Mucosa of gallbladder (tissue), 1 donor: ENCODE data around the gene ATP2C1. TPM values are rescaled to one million over a fixed set of nuclear protein-coding genes. Genes with fewer than 3 reads are reported as not detected.
"Not testable (repeated sequence)": the region's sequence is repeated elsewhere in the genome, so short reads cannot be mapped to it uniquely, and the experiment has no call there.

ENCODE experiments used
- DNase-seq: peaks from one replicate; pipeline ENCODE4 v3.0.0-alpha.2; 2020; ENCODE audit warnings: low spot score
- total RNA-seq: library from RNA; stranded (reverse); gene quantifications from one replicate; pipeline ENCODE4 v1.2.1, GENCODE V29; 2021
- donor health status: DM: no; HTN: no; CAD: no.

Gene ATP2C1
- total RNA-seq, 1 donor from 2014 or later: 78.9 TPM

DNA sequence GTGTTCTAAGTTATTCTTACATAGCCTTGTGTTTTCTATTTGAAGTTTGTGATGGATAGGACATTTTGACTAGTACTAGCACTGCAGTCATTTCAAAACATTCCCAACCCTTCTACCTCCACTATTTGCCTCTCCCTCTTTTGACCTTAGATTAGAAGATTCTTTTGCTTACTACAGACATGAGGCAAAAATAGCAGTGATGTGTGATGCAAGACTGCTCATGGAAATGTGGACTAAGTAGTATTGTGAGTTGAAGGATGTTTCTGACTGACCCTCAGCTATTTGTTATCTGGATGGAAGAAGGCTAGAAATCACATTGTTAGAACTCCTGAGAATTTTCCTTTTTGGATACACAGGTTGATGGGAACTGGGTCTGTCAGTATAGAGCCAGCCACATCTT lies 45.9 kb downstream of the ATP2C1 start:
- no peak for DNase-seq

DNA sequence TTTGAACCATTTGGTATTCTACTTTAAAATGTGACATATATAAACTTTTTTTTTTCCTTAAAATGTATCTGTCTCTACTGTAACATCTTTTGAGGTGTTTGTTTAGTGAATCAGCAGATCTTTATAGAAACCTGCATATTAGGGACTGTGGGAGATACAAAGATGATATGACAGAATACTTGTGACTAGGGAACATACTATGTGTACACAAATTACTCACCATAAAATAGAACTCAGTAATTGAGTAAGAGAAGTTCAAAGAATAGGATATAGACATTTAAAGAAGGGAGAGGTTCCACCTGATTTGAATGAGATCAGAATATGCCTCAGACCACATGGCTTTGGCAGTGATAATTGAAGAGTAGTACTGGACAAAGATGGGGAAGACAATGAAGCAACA lies 47.9 kb downstream of the ATP2C1 start:
- DNase-seq: no peak

GRCh38 chr3:130946882-130947281 lies 53.0 kb downstream of the ATP2C1 start:
- DNase-seq: no peak

GRCh38 chr3:130948001-130948773 lies 54.3 kb downstream of the ATP2C1 start:
- DNase-seq: no peak

DNA sequence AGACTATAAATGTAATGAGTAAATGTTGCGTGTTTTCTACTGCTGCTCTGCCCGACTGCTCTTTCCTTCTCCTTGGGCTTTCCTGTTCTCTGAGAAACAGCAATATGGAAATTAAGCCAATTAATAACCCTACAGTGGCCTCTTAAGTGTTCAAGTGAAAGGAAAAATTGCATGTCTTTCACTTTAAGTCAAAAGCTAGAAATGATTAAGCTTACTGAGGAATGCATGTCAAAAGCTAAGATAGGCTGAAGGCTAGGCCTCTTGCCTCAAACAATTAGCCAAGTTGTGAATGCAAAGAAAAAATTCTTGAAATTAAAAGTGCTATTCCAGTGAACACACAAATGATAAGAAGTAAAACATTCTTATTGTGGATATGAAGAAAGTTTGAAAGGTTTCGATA lies 55.0 kb downstream of the ATP2C1 start:
- DNase-seq: no peak

GRCh38 chr3:130950124-130950523 lies 56.2 kb downstream of the ATP2C1 start:
- DNase-seq: no peak

DNA sequence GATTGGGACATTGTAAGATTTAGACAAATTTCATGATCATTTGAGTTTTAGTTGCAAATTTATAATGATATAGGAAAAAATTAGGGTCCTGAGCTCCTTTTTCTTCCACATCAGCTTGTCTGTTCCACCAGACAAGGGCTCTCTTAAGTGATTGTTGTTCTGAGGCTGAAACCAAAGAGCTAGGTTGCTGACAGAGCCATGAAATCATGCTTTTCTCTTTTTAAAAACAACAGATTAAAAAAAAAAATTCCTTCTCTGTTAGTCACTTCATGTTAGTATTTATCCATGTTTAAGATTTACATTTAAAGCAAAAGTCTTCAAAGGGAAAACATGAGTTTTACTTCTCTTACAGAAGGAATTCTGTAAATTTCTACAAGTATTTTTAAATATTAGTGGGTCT lies 56.8 kb downstream of the ATP2C1 start:
- DNase-seq: no peak

DNA sequence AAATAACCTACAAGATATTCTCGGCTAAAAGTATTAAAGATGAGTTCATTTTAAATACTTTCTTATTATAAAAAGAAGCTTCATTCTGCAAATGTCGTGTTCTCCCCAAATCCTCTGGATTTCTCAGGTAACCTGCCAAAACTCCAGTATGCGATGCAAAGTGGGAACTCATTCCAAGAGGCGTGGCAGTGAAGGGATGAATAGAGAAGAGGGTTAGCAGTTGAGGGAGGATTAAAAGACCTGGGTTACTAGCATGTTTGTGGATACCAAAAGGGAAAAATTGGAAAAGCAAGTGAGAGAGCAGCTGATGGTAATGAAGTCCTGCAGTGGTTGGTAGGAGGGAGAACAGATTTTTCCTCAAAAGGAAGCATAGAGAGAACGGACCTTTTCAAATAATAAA lies 61.6 kb downstream of the ATP2C1 start:
- DNase-seq: no peak

DNA sequence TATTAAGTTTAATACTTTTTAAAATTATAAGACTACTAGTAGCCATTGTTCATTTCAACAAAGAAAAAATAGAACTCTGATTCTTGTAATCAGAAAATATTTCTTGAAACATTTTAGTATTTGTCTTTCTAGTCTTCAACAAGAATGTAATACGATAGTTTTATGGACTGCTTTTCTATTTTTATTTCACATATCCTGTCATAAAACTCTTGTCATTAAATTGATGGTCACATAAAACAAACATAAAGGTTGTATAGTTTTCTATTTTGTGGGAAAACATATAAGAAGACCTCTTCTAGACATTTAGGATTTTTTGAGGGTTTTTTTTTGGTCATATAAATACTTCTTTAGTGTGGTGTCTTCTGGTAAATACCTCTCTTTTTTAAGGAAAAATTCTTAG lies 62.4 kb downstream of the ATP2C1 start:
- no peak for DNase-seq

DNA sequence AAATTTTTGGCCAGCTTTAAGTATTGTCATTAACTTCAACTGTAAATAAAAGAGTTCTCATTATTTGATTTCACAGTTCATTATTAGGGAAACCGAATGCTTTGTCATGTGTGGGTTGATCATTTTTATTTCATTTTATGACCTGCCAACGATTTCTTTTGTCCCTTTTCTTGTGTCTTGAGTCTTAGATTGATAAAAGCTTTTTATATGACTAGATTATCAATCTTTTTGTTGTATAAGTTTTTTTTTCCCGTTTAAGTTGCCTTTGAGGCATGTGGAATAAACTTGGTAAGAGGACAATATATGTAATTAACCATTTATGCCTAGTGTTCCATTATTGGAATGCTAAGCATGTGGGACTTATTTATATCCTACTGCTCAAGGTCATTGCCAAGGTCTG lies 62.8 kb downstream of the ATP2C1 start:
- DNase-seq: no peak

- DNase-seq: no peak
Observed at GRCh38 chr3:130960139-130960795, 66.4 kb downstream of the ATP2C1 start.

DNA sequence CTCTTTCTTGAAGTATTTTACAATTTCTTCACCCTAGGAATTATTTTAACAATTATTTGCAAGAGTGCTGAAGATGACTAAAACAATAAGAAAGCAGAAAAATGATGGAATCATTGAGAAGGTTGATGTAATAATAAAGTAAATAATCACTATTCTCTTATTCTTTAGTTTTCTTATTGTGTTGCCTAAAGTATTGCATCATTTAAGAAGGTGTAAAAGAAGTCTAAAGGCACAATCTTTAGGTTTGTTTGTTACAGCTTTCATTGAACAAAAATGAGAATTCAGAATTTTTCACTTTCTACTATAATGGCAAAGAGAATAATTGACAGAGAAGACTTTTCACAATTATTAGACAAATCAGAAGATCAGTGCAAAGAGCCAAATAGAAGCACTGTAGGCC lies 67.6 kb downstream of the ATP2C1 start:
- no peak for DNase-seq

- no peak for DNase-seq
Observed at GRCh38 chr3:130963444-130963843, 69.6 kb downstream of the ATP2C1 start.

DNA sequence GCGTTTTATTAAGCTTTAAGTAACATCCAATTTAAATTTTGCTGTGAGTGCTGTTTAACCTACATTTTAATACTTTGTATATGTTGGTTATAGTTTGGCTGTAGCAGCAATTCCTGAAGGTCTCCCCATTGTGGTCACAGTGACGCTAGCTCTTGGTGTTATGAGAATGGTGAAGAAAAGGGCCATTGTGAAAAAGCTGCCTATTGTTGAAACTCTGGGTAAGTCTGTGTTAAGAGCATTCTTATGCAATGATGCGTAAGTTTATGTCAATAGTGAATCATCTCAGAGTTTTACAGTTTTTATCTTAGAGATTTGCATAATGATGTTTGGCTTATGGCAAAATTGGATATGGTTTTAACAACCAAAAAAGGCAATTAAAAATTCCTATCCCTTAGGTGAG lies 70.0 kb downstream of the ATP2C1 start:
- no peak for DNase-seq

DNA sequence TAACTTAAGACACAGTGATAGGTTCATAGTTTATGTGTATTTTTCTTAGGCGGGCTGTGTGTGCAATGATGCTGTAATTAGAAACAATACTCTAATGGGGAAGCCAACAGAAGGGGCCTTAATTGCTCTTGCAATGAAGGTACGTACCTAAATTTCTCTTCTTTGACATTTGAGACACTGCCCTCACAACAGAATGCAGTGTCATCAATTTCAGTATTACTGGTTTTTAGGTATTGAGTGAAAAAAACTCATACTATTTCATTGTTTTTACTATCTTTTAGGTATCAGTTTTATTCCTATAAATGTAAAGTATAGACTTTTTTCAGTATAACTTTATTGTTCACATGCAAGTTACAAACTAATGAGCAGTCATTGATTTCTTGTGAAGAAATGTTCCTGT lies 73.4 kb downstream of the ATP2C1 start:
- DNase-seq: no peak

DNA sequence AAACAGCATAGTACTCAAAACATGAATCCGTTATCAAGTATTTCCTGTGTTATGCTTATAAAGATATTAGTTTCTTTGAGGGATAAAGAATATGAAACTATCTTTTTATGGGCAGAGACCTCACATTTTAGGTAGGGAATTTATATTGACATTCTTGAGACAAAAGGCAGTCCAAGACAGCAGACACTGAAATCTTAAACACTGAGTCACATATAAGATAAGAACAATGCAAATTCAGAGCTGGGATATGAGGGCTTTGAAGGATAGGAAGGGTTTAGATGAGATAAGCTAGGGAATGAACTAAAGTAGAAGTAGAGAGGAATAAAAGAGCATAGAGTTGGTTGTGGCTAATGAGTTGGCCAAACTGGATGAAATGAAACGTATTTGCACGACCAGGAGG lies 74.3 kb downstream of the ATP2C1 start:
- no peak for DNase-seq

DNA sequence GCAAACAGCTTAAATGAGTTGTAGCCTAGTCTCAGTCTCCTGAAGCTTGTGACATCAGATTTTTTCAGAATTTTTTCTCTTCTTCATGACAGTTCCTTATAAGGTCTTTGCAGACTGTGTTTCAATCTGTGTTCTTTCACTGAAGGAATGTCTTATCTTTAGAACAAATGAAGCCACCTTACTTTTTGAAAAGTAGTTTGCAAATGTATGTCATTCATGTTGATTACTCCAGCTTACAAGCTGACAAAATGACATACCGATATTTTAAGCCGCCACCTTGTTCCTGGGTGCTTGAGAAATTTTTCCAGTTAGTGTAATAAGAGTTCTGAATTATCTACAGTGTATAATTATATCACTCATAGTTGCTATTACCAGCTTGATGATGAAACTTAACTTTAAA lies 75.7 kb downstream of the ATP2C1 start:
- DNase-seq: no peak

- DNase-seq: no peak
Observed at GRCh38 chr3:130971208-130971607, 77.3 kb downstream of the ATP2C1 start.

- DNase-seq: not testable (repeated sequence)
Observed at GRCh38 chr3:130972592-130972991, 78.7 kb downstream of the ATP2C1 start.

DNA sequence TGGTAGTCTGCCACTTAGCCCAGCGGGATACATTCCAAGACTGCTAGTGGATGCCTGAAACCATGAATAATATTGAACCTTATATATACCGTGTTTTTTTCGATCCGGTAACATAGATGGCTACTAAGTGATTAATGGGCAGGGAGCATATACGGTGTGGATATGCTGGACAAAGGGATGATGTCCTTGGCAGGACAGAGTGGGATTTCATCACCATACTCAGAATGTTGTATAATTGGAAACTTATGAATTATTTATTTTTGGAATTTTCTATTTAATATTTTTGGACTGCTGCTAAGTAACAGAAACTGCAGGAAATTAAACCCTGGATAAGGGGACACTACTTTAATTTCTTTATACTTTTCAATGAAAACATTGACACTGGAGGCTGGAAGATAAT lies 79.5 kb downstream of the ATP2C1 start:
- DNase-seq: no peak

GRCh38 chr3:130974201-130974600 lies 80.3 kb downstream of the ATP2C1 start:
- no peak for DNase-seq

GRCh38 chr3:130975251-130975650 lies 81.4 kb downstream of the ATP2C1 start:
- DNase-seq: no peak

GRCh38 chr3:130976706-130977105 lies 82.8 kb downstream of the ATP2C1 start:
- DNase-seq: no peak

- DNase-seq: no peak
Observed at GRCh38 chr3:130979117-130979516, 85.2 kb downstream of the ATP2C1 start.
